GM21717 (cell line): ENCODE results near the gene PPP3CA.

Experiments
- ATAC-seq: cut with Tn5 transposase; IDR thresholded peaks from one replicate; pipeline ENCODE4 v1.9.1; 2021; ENCODE audit warnings: mild to moderate bottlenecking, moderate library complexity; ENCODE audit not compliant: unreplicated experiment

The PPP3CA gene

GRCh38 chr4:100977746-100978397, 369.5 kb downstream of the PPP3CA start:
- no peak for ATAC-seq

GRCh38 chr4:100977274-100977673, 370.1 kb downstream of the PPP3CA start:
- ATAC-seq = no peak
